ENCODE data around the gene GALNT9.

GALNT9 gene

GRCh38 chr12:132282031-132282949, 47.1 kb downstream of the GALNT9 start:
- H2AFZ ChIP-seq (ENCODE audit: low read depth, low read length), result no peak overlapping the region
- no peaks in the 10 kb centered on the region for H3K36me3 ChIP-seq (ENCODE audit: insufficient read depth, low read length)
- no peaks in the 10 kb centered on the region for H3K4me1 ChIP-seq (ENCODE audit: insufficient read depth, low read length)
- peaks cover 54% of the 10 kb centered on the region for H3K27me3 ChIP-seq (ENCODE audit: insufficient read depth, low read length)
- no peaks in the 10 kb centered on the region for H3K9me3 ChIP-seq (ENCODE audit: low read length)
- H3K4me3 ChIP-seq (ENCODE audit: low read length), result no peak overlapping the region

- peaks cover 51% of the 10 kb centered on the region for H3K27me3 ChIP-seq (ENCODE audit: insufficient read depth, low read length)
- H3K9me3 ChIP-seq (ENCODE audit: low read length), result no peaks in the 10 kb centered on the region
- H3K4me1 ChIP-seq (ENCODE audit: insufficient read depth, low read length), result peaks cover 3% of the 10 kb centered on the region
- H2AFZ ChIP-seq (ENCODE audit: low read depth, low read length), result no peak overlapping the region
- H3K36me3 ChIP-seq (ENCODE audit: insufficient read depth, low read length), result no peaks in the 10 kb centered on the region
- H3K4me3 ChIP-seq (ENCODE audit: low read length), result no peak overlapping the region
Observed at GRCh38 chr12:132281038-132281437, 48.4 kb downstream of the GALNT9 start.

GRCh38 chr12:132280406-132280805, 49.0 kb downstream of the GALNT9 start:
- H3K4me3 ChIP-seq (ENCODE audit: low read length), result no peak overlapping the region
- H3K4me1 ChIP-seq (ENCODE audit: insufficient read depth, low read length), result peaks cover 3% of the 10 kb centered on the region
- no peak overlapping the region for H2AFZ ChIP-seq (ENCODE audit: low read depth, low read length)
- peaks cover 52% of the 10 kb centered on the region for H3K27me3 ChIP-seq (ENCODE audit: insufficient read depth, low read length)
- H3K36me3 ChIP-seq (ENCODE audit: insufficient read depth, low read length), result no peaks in the 10 kb centered on the region
- no peaks in the 10 kb centered on the region for H3K9me3 ChIP-seq (ENCODE audit: low read length)

- H2AFZ ChIP-seq (ENCODE audit: low read depth, low read length), result no peak overlapping the region
- no peaks in the 10 kb centered on the region for H3K36me3 ChIP-seq (ENCODE audit: insufficient read depth, low read length)
- no peaks in the 10 kb centered on the region for H3K9me3 ChIP-seq (ENCODE audit: low read length)
- H3K4me1 ChIP-seq (ENCODE audit: insufficient read depth, low read length), result peaks cover 3% of the 10 kb centered on the region
- H3K27me3 ChIP-seq (ENCODE audit: insufficient read depth, low read length), result peaks cover 48% of the 10 kb centered on the region
- no peak overlapping the region for H3K4me3 ChIP-seq (ENCODE audit: low read length)
Observed at GRCh38 chr12:132279930-132280329, 49.5 kb downstream of the GALNT9 start.

- Histone ChIP-seq H2AFZ (ENCODE audit: low read depth, low read length) (no peak overlapping the region), H3K9me3 (ENCODE audit: low read length) (no peaks in the 10 kb centered on the region), H3K4me1 (ENCODE audit: insufficient read depth, low read length) (peaks cover 3% of the 10 kb centered on the region), H3K36me3 (ENCODE audit: insufficient read depth, low read length) (no peaks in the 10 kb centered on the region), H3K4me3 (ENCODE audit: low read length) (no peak overlapping the region), H3K27me3 (ENCODE audit: insufficient read depth, low read length) (peaks cover 43% of the 10 kb centered on the region)
Observed at GRCh38 chr12:132279184-132279889, 50.1 kb downstream of the GALNT9 start.

GRCh38 chr12:132278401-132279183, 50.8 kb downstream of the GALNT9 start:
- H3K27me3 ChIP-seq (ENCODE audit: insufficient read depth, low read length), result peaks cover 37% of the 10 kb centered on the region
- H3K4me1 ChIP-seq (ENCODE audit: insufficient read depth, low read length), result peaks cover 3% of the 10 kb centered on the region
- no peaks in the 10 kb centered on the region for H3K36me3 ChIP-seq (ENCODE audit: insufficient read depth, low read length)
- no peak overlapping the region for H3K4me3 ChIP-seq (ENCODE audit: low read length)
- no peaks in the 10 kb centered on the region for H3K9me3 ChIP-seq (ENCODE audit: low read length)
- no peak overlapping the region for H2AFZ ChIP-seq (ENCODE audit: low read depth, low read length)

GRCh38 chr12:132277949-132278348, 51.4 kb downstream of the GALNT9 start:
- H3K27me3 ChIP-seq (ENCODE audit: insufficient read depth, low read length), result peaks cover 35% of the 10 kb centered on the region
- H2AFZ ChIP-seq (ENCODE audit: low read depth, low read length), result no peak overlapping the region
- H3K4me1 ChIP-seq (ENCODE audit: insufficient read depth, low read length), result peaks cover 3% of the 10 kb centered on the region
- no peaks in the 10 kb centered on the region for H3K36me3 ChIP-seq (ENCODE audit: insufficient read depth, low read length)
- no peak overlapping the region for H3K4me3 ChIP-seq (ENCODE audit: low read length)
- H3K9me3 ChIP-seq (ENCODE audit: low read length), result no peaks in the 10 kb centered on the region

GRCh38 chr12:132277374-132277941, 51.9 kb downstream of the GALNT9 start:
- Histone ChIP-seq H3K36me3 (ENCODE audit: insufficient read depth, low read length) (no peaks in the 10 kb centered on the region), H2AFZ (ENCODE audit: low read depth, low read length) (no peak overlapping the region), H3K9me3 (ENCODE audit: low read length) (no peaks in the 10 kb centered on the region), H3K27me3 (ENCODE audit: insufficient read depth, low read length) (peaks cover 34% of the 10 kb centered on the region), H3K4me1 (ENCODE audit: insufficient read depth, low read length) (peaks cover 3% of the 10 kb centered on the region), H3K4me3 (ENCODE audit: low read length) (no peak overlapping the region)

- H3K36me3 ChIP-seq (ENCODE audit: insufficient read depth, low read length), result no peaks in the 10 kb centered on the region
- no peak overlapping the region for H2AFZ ChIP-seq (ENCODE audit: low read depth, low read length)
- H3K27me3 ChIP-seq (ENCODE audit: insufficient read depth, low read length), result peaks cover 28% of the 10 kb centered on the region
Observed at GRCh38 chr12:132276827-132277373, 52.5 kb downstream of the GALNT9 start.

GRCh38 chr12:132276066-132276826, 53.1 kb downstream of the GALNT9 start:
- Histone ChIP-seq H3K27me3 (ENCODE audit: insufficient read depth, low read length) (peaks cover 28% of the 10 kb centered on the region), H2AFZ (ENCODE audit: low read depth, low read length) (no peak overlapping the region), H3K36me3 (ENCODE audit: insufficient read depth, low read length) (no peaks in the 10 kb centered on the region), H3K4me3 (ENCODE audit: low read length) (no peak overlapping the region), H3K9me3 (ENCODE audit: low read length) (no peaks in the 10 kb centered on the region), H3K4me1 (ENCODE audit: insufficient read depth, low read length) (peaks cover 3% of the 10 kb centered on the region)

More at GRCh38 chr12:132276827-132277373, 52.5 kb downstream of the GALNT9 start:
- Histone ChIP-seq H3K4me1 (ENCODE audit: insufficient read depth, low read length) (peaks cover 3% of the 10 kb centered on the region), H3K4me3 (ENCODE audit: low read length) (no peak overlapping the region), H3K9me3 (ENCODE audit: low read length) (no peaks in the 10 kb centered on the region)

GRCh38 chr12:132275631-132276030, 53.8 kb downstream of the GALNT9 start:
- Histone ChIP-seq H3K9me3 (ENCODE audit: low read length) (no peaks in the 10 kb centered on the region), H3K4me1 (ENCODE audit: insufficient read depth, low read length) (peaks cover 3% of the 10 kb centered on the region), H3K27me3 (ENCODE audit: insufficient read depth, low read length) (peaks cover 31% of the 10 kb centered on the region), H3K4me3 (ENCODE audit: low read length) (no peak overlapping the region), H2AFZ (ENCODE audit: low read depth, low read length) (no peak overlapping the region), H3K36me3 (ENCODE audit: insufficient read depth, low read length) (no peaks in the 10 kb centered on the region)

- no peak overlapping the region for H3K4me3 ChIP-seq (ENCODE audit: low read length)
Observed at GRCh38 chr12:132275110-132275531, 54.3 kb downstream of the GALNT9 start.

More at GRCh38 chr12:132275110-132275531, 54.3 kb downstream of the GALNT9 start:
- no peak overlapping the region for H2AFZ ChIP-seq (ENCODE audit: low read depth, low read length)
- no peaks in the 10 kb centered on the region for H3K36me3 ChIP-seq (ENCODE audit: insufficient read depth, low read length)
- H3K27me3 ChIP-seq (ENCODE audit: insufficient read depth, low read length), result peaks cover 31% of the 10 kb centered on the region
- H3K4me1 ChIP-seq (ENCODE audit: insufficient read depth, low read length), result peaks cover 3% of the 10 kb centered on the region
- no peaks in the 10 kb centered on the region for H3K9me3 ChIP-seq (ENCODE audit: low read length)

Data from neuron (in vitro differentiated cells).